ENCODE data around the gene ZNF652.

ZNF652 gene

GRCh38 chr17:49361129-49361901 is 735 bp downstream of the ZNF652 start:
- H3K9me2 ChIP-seq (ENCODE audit: low read depth, low read length): no peaks in the 10 kb centered on the region
- H3K4me3 ChIP-seq (ENCODE audit: low read depth, low read length, poor library complexity, severe bottlenecking): peak overlapping the region; percentile 95
- H3K27me3 ChIP-seq (ENCODE audit: insufficient read depth, low read length): no peaks in the 10 kb centered on the region
- no peak overlapping the region for H2AFZ ChIP-seq (ENCODE audit: low read length)
- no peaks in the 10 kb centered on the region for H4K20me1 ChIP-seq (ENCODE audit: insufficient read depth, low read length)
- peak overlapping the region; percentile 75 for H3K27ac ChIP-seq (ENCODE audit: low read depth, low read length, poor library complexity, severe bottlenecking)
- peaks cover 48% of the 10 kb centered on the region for H3K79me2 ChIP-seq (ENCODE audit: insufficient read depth, low read length)
- H3K36me3 ChIP-seq (ENCODE audit: insufficient read depth, low read length): no peaks in the 10 kb centered on the region
- TF ChIP-seq CTCF (IDR thresholded peaks at IDR 0.05; ENCODE audit: low read length) (no peak), EZH2 (IDR thresholded peaks at IDR 0.05; ENCODE audit: borderline replicate concordance, low read length) (no peak)
- H3F3A ChIP-seq (ENCODE audit: insufficient read depth, low read length): no peaks in the 10 kb centered on the region
- H3K9me3 ChIP-seq (ENCODE audit: low read length): no peaks in the 10 kb centered on the region
- H3K4me1 ChIP-seq (ENCODE audit: insufficient read depth, low read length, severe bottlenecking): peaks cover 50% of the 10 kb centered on the region
- H3K4me2 ChIP-seq (ENCODE audit: low read length): peak overlapping the region; percentile 91
- peak overlapping the region; percentile 94 for H3K9ac ChIP-seq (ENCODE audit: low read length)

- Histone ChIP-seq H3K9me3 (ENCODE audit: low read length) (no peaks in the 10 kb centered on the region), H3K9ac (ENCODE audit: low read length) (peak overlapping the region; percentile 94), H4K20me1 (ENCODE audit: insufficient read depth, low read length) (no peaks in the 10 kb centered on the region), H3K27me3 (ENCODE audit: insufficient read depth, low read length) (no peaks in the 10 kb centered on the region), H3K9me2 (ENCODE audit: low read depth, low read length) (no peaks in the 10 kb centered on the region), H3K4me3 (ENCODE audit: low read depth, low read length, poor library complexity, severe bottlenecking) (peak overlapping the region; percentile 95), H3K79me2 (ENCODE audit: insufficient read depth, low read length) (peaks cover 51% of the 10 kb centered on the region), H3K27ac (ENCODE audit: low read depth, low read length, poor library complexity, severe bottlenecking) (peak overlapping the region; percentile 75), H3F3A (ENCODE audit: insufficient read depth, low read length) (no peaks in the 10 kb centered on the region), H2AFZ (ENCODE audit: low read length) (no peak overlapping the region), H3K36me3 (ENCODE audit: insufficient read depth, low read length) (no peaks in the 10 kb centered on the region), H3K4me1 (ENCODE audit: insufficient read depth, low read length, severe bottlenecking) (peaks cover 50% of the 10 kb centered on the region), H3K4me2 (ENCODE audit: low read length) (peak overlapping the region; percentile 91)
- no peak for TF ChIP-seq EZH2 (IDR thresholded peaks at IDR 0.05; ENCODE audit: borderline replicate concordance, low read length)
- TF ChIP-seq CTCF (IDR thresholded peaks at IDR 0.05; ENCODE audit: low read length): no peak
These were observed 1.3 kb downstream of the ZNF652 start for GRCh38 chr17:49360796-49361128.

GRCh38 chr17:49359990-49360795 is 1.9 kb downstream of the ZNF652 start:
- Histone ChIP-seq H3K27me3 (ENCODE audit: insufficient read depth, low read length) (no peaks in the 10 kb centered on the region), H4K20me1 (ENCODE audit: insufficient read depth, low read length) (no peaks in the 10 kb centered on the region), H3K27ac (ENCODE audit: low read depth, low read length, poor library complexity, severe bottlenecking) (peak overlapping the region; percentile 75), H3K4me1 (ENCODE audit: insufficient read depth, low read length, severe bottlenecking) (peaks cover 50% of the 10 kb centered on the region), H3K36me3 (ENCODE audit: insufficient read depth, low read length) (no peaks in the 10 kb centered on the region), H3K4me3 (ENCODE audit: low read depth, low read length, poor library complexity, severe bottlenecking) (peak overlapping the region; percentile 95), H3K9me2 (ENCODE audit: low read depth, low read length) (no peaks in the 10 kb centered on the region), H3K9ac (ENCODE audit: low read length) (peak overlapping the region; percentile 94), H3K4me2 (ENCODE audit: low read length) (peak overlapping the region; percentile 91), H3K79me2 (ENCODE audit: insufficient read depth, low read length) (peaks cover 57% of the 10 kb centered on the region), H2AFZ (ENCODE audit: low read length) (no peak overlapping the region), H3K9me3 (ENCODE audit: low read length) (no peaks in the 10 kb centered on the region), H3F3A (ENCODE audit: insufficient read depth, low read length) (no peaks in the 10 kb centered on the region)
- TF ChIP-seq EZH2 (IDR thresholded peaks at IDR 0.05; ENCODE audit: borderline replicate concordance, low read length): no peak
- no peak for TF ChIP-seq CTCF (IDR thresholded peaks at IDR 0.05; ENCODE audit: low read length)

All from OCI-LY1 (cell line).